ENCODE data around the gene UBAP1L. TPM values are rescaled to one million over a fixed set of nuclear protein-coding genes. Genes with fewer than 3 reads are reported as not detected.

UBAP1L gene
- polyA plus RNA-seq, 1 donor (not counting 4 experiments of a cell fraction or from before 2014, with no cell fraction given), result 0.55 TPM

GRCh38 chr15:65115542-65115941 is 542 bp upstream of the UBAP1L start:
- dilution Hi-C loops (cut with MboI; ENCODE audit: extremely low pct_ligation_motif_present, low sequenced_read_pairs), result no loop called here
- Histone ChIP-seq H3K4me3 (ENCODE audit: control insufficient read depth in 2 of 3, extremely low read depth in 1 of 3, insufficient read depth in 2 of 3, low read depth in 1 of 3, low read length in 3 of 3) (no peak overlapping the region), H3K36me3 (ENCODE audit: control insufficient read depth in 2 of 2, extremely low read depth in 1 of 2, insufficient read depth in 2 of 2, low read length in 2 of 2) (peaks cover 18 to 27% of the 10 kb centered on the region in 2 experiments), H3K9ac (ENCODE audit: control insufficient read depth, extremely low read depth, insufficient read depth, low read length) (no peak overlapping the region), H3K9me3 (ENCODE audit: control insufficient read depth, low read depth, low read length) (no peaks in the 10 kb centered on the region), H3K27me3 (ENCODE audit: control insufficient read depth, extremely low read depth, insufficient read depth, low read length) (no peaks in the 10 kb centered on the region), H3K27ac (ENCODE audit: control insufficient read depth, insufficient read depth, low read length) (no peak overlapping the region), H3K79me2 (ENCODE audit: control insufficient read depth, insufficient read depth, low read length) (no peaks in the 10 kb centered on the region), H2AFZ (ENCODE audit: control insufficient read depth, low read length) (no peak overlapping the region), H3K9me1 (ENCODE audit: control insufficient read depth, extremely low read depth, insufficient read depth, low read length) (no peaks in the 10 kb centered on the region), H3K4me2 (ENCODE audit: control insufficient read depth, extremely low read depth, insufficient read depth, low read depth, low read length) (no peak overlapping the region), H3K4me1 (ENCODE audit: control insufficient read depth, extremely low read depth, insufficient read depth, low read length) (no peaks in the 10 kb centered on the region), H4K20me1 (ENCODE audit: control insufficient read depth, extremely low read depth, insufficient read depth, low read length) (no peaks in the 10 kb centered on the region)
- no peak for DNase-seq (ENCODE audit: low read depth, low spot score)
- FAIRE-seq, result no peak
- TF ChIP-seq EZH2 (IDR thresholded peaks at IDR 0.05; ENCODE audit: low read length), result no peak
- no peak for TF ChIP-seq CTCF (optimal IDR thresholded peaks at IDR 0.05 in 1 of 3, IDR thresholded peaks at IDR 0.05 in 1 of 3, conservative IDR thresholded peaks at IDR 0.05 in 1 of 3; ENCODE audit: extremely low read depth in 1 of 3, insufficient read depth in 2 of 3, low read length in 3 of 3)

GRCh38 chr15:65110676-65111292 is 4.2 kb downstream of the UBAP1L start:
- no peak for TF ChIP-seq EZH2 (IDR thresholded peaks at IDR 0.05; ENCODE audit: low read length)
- TF ChIP-seq CTCF (optimal IDR thresholded peaks at IDR 0.05 in 1 of 3, IDR thresholded peaks at IDR 0.05 in 1 of 3, conservative IDR thresholded peaks at IDR 0.05 in 1 of 3; ENCODE audit: extremely low read depth in 1 of 3, insufficient read depth in 2 of 3, low read length in 3 of 3), result no peak

More at GRCh38 chr15:65110676-65111292, 4.2 kb downstream of the UBAP1L start:
- DNase-seq (ENCODE audit: low read depth, low spot score) (no peak), FAIRE-seq (no peak)
- Histone ChIP-seq H3K9me1 (ENCODE audit: control insufficient read depth, extremely low read depth, insufficient read depth, low read length) (no peaks in the 10 kb centered on the region), H3K9me3 (ENCODE audit: control insufficient read depth, low read depth, low read length) (no peaks in the 10 kb centered on the region), H3K27ac (ENCODE audit: control insufficient read depth, insufficient read depth, low read length) (no peak overlapping the region), H3K27me3 (ENCODE audit: control insufficient read depth, extremely low read depth, insufficient read depth, low read length) (no peaks in the 10 kb centered on the region), H3K4me3 (ENCODE audit: control insufficient read depth in 2 of 3, extremely low read depth in 1 of 3, insufficient read depth in 2 of 3, low read depth in 1 of 3, low read length in 3 of 3) (no peak overlapping the region), H2AFZ (ENCODE audit: control insufficient read depth, low read length) (no peak overlapping the region), H3K36me3 (ENCODE audit: control insufficient read depth in 2 of 2, extremely low read depth in 1 of 2, insufficient read depth in 2 of 2, low read length in 2 of 2) (peaks cover 12 to 13% of the 10 kb centered on the region in 2 experiments), H4K20me1 (ENCODE audit: control insufficient read depth, extremely low read depth, insufficient read depth, low read length) (no peaks in the 10 kb centered on the region), H3K79me2 (ENCODE audit: control insufficient read depth, insufficient read depth, low read length) (no peaks in the 10 kb centered on the region), H3K4me1 (ENCODE audit: control insufficient read depth, extremely low read depth, insufficient read depth, low read length) (no peaks in the 10 kb centered on the region), H3K9ac (ENCODE audit: control insufficient read depth, extremely low read depth, insufficient read depth, low read length) (no peak overlapping the region), H3K4me2 (ENCODE audit: control insufficient read depth, extremely low read depth, insufficient read depth, low read depth, low read length) (no peak overlapping the region)
- dilution Hi-C loops (cut with MboI; ENCODE audit: extremely low pct_ligation_motif_present, low sequenced_read_pairs), result no loop called here

Measured in keratinocyte (primary cell).